Stimulated activated CD8-positive, alpha-beta memory T cell treated with anti-CD3 and anti-CD28 coated beads, Interleukin-12 subunit alpha, Interleukin-12 subunit beta, amount 100 ng/mL, for 24 hours (primary cell): ENCODE data around the gene PLEKHA5.

Experiments used
- DNase-seq: peaks from one replicate; pipeline ENCODE4 v3.0.0-alpha.2; 2020; ENCODE audit errors: extremely low read depth

PLEKHA5 gene

GRCh38 chr12:19234981-19235871, 105.7 kb downstream of the PLEKHA5 start:
- no peak for DNase-seq

GRCh38 chr12:19236656-19237055, 107.1 kb downstream of the PLEKHA5 start:
- DNase-seq, result no peak

- no peak for DNase-seq
These were observed 109.0 kb downstream of the PLEKHA5 start for GRCh38 chr12:19238540-19238939.

GRCh38 chr12:19239102-19239501, 109.6 kb downstream of the PLEKHA5 start:
- no peak for DNase-seq

- DNase-seq, result no peak
These were observed 110.2 kb downstream of the PLEKHA5 start for GRCh38 chr12:19239616-19240234.

GRCh38 chr12:19242581-19242980, 113.0 kb downstream of the PLEKHA5 start:
- no peak for DNase-seq

GRCh38 chr12:19243551-19243950, 114.0 kb downstream of the PLEKHA5 start:
- no peak for DNase-seq

- DNase-seq, result no peak
These were observed 114.8 kb downstream of the PLEKHA5 start for GRCh38 chr12:19244312-19244711.

GRCh38 chr12:19245106-19245505, 115.6 kb downstream of the PLEKHA5 start:
- no peak for DNase-seq

- DNase-seq, result no peak
These were observed 116.1 kb downstream of the PLEKHA5 start for GRCh38 chr12:19245666-19246065.

- no peak for DNase-seq
These were observed 117.4 kb downstream of the PLEKHA5 start for GRCh38 chr12:19246933-19247332.

GRCh38 chr12:19248929-19249602, 119.5 kb downstream of the PLEKHA5 start:
- no peak for DNase-seq

- no peak for DNase-seq
These were observed 122.1 kb downstream of the PLEKHA5 start for GRCh38 chr12:19251481-19252132.

- DNase-seq, result no peak
These were observed 130.6 kb downstream of the PLEKHA5 start for GRCh38 chr12:19260135-19260534.

- no peak for DNase-seq
These were observed 132.2 kb downstream of the PLEKHA5 start for GRCh38 chr12:19261773-19262172.

- DNase-seq, result no peak
These were observed 134.1 kb downstream of the PLEKHA5 start for GRCh38 chr12:19263672-19264071.

- DNase-seq, result peak; percentile 1
These were observed 144.2 kb downstream of the PLEKHA5 start for GRCh38 chr12:19273482-19274330.

GRCh38 chr12:19276767-19277166, 147.2 kb downstream of the PLEKHA5 start:
- no peak for DNase-seq

- no peak for DNase-seq
These were observed 148.2 kb downstream of the PLEKHA5 start for GRCh38 chr12:19277711-19278110.

- DNase-seq, result no peak
These were observed 148.9 kb downstream of the PLEKHA5 start for GRCh38 chr12:19278407-19278806.

GRCh38 chr12:19282133-19282699, 152.7 kb downstream of the PLEKHA5 start:
- DNase-seq, result no peak
